HepG2 (cell line): Measurements from ENCODE around the gene DHX32. TPM values are rescaled to one million over a fixed set of nuclear protein-coding genes. Genes with fewer than 3 reads are reported as not detected.

Experiments used
- CREB1 ChIP-seq, 2 experiments: fragments of 450-650 bp in 1 of 2; IDR thresholded peaks; 2 replicates each; pipeline ENCODE4 v1.6.1; 2016 to 2017; ENCODE audit warnings: control low read depth in 1 of 2, mild to moderate bottlenecking in 1 of 2, missing compliant biosample characterization in 1 of 2, missing genetic modification characterization in 1 of 2
- EHMT2 ChIP-seq: fragments of 200-600 bp; sonication (generic); IDR thresholded peaks from 2 replicates; pipeline ENCODE4 v1.7.0; 2017; ENCODE audit warnings: antibody characterized with exemption, low read depth, low read length, borderline replicate concordance
- MYNN ChIP-seq: sonication (generic); formaldehyde crosslinking; IDR thresholded peaks from 2 replicates; pipeline ENCODE4 v1.4.0; 2020; ENCODE audit warnings: mild to moderate bottlenecking, low read depth, missing genetic modification reagents
- ONECUT2 ChIP-seq: sonication (generic); formaldehyde crosslinking; IDR thresholded peaks from 2 replicates; pipeline ENCODE4 v1.4.0; 2020; ENCODE audit warnings: missing genetic modification reagents
- SALL1 ChIP-seq: sonication (generic); formaldehyde crosslinking; IDR thresholded peaks from 2 replicates; pipeline ENCODE4 v1.8.0; 2022; ENCODE audit warnings: mild to moderate bottlenecking, missing genetic modification reagents
- TOE1 ChIP-seq: sonication (generic); formaldehyde crosslinking; IDR thresholded peaks from 2 replicates; pipeline ENCODE4 v1.4.0; 2020; ENCODE audit warnings: mild to moderate bottlenecking, missing genetic modification reagents
- YEATS4 ChIP-seq: sonication (generic); formaldehyde crosslinking; IDR thresholded peaks from 2 replicates; pipeline ENCODE4 v1.4.0; 2020; ENCODE audit warnings: missing genetic modification reagents, borderline replicate concordance
- ZBTB3 ChIP-seq: sonication (generic); formaldehyde crosslinking; IDR thresholded peaks from 2 replicates; pipeline ENCODE4 v1.4.0; 2020; ENCODE audit warnings: low read depth, mild to moderate bottlenecking, moderate library complexity, missing genetic modification reagents, borderline replicate concordance
- ZNF484 ChIP-seq: sonication (generic); formaldehyde crosslinking; IDR thresholded peaks from 2 replicates; pipeline ENCODE4 v1.5.1; 2020; ENCODE audit warnings: mild to moderate bottlenecking, low read depth, missing genetic modification reagents, borderline replicate concordance
- ZNF577 ChIP-seq: sonication (generic); formaldehyde crosslinking; IDR thresholded peaks from 2 replicates; pipeline ENCODE4 v1.4.0; 2020; ENCODE audit warnings: mild to moderate bottlenecking, low read depth, missing genetic modification reagents, borderline replicate concordance
- ZNF605 ChIP-seq: sonication (generic); formaldehyde crosslinking; IDR thresholded peaks from 2 replicates; pipeline ENCODE4 v1.8.0; 2022; ENCODE audit warnings: mild to moderate bottlenecking, missing genetic modification reagents
- polyA plus RNA-seq, 8 experiments: library from polyadenylated mRNA; depleted of rRNA in 3 of 8; stranded (reverse) in 7 of 8; unstranded in 1 of 8; fragments of >200 nt; fragmentation: Illumina TruSeq in 4 of 8; extraction: Trizol in 4 of 8; gene quantifications; 2 replicates each; pipeline versions ENCODE4 v1.2.1 to v1.2.3, GENCODE V29; 2011 to 2016; ENCODE audit warnings: low read depth in 4 of 8, missing spikeins in 1 of 8, mixed read lengths in 1 of 8; ENCODE audit not compliant: insufficient read depth in 1 of 8
- total RNA-seq, 5 experiments: library from RNA; depleted of rRNA; stranded (reverse); fragments of >200 nt; fragmentation: Illumina TruSeq; extraction: Trizol; gene quantifications; 2 replicates each; pipeline ENCODE4 v1.2.3, GENCODE V29; 2016; ENCODE audit warnings: low read depth in 1 of 5
- TF ChIP-seq, protein P1 (sequence below): sonication (generic); formaldehyde crosslinking; IDR thresholded peaks from 2 replicates; pipeline ENCODE4 v1.4.0; 2020; ENCODE audit warnings: missing genetic modification reagents
- TF ChIP-seq, protein P2 (sequence below): sonication (generic); formaldehyde crosslinking; IDR thresholded peaks from 2 replicates; pipeline ENCODE4 v1.4.0; 2020; ENCODE audit warnings: mild to moderate bottlenecking, missing genetic modification reagents
- TF ChIP-seq, protein P3 (sequence below): sonication (generic); formaldehyde crosslinking; IDR thresholded peaks from 2 replicates; pipeline ENCODE4 v1.5.1; 2020; ENCODE audit warnings: missing genetic modification reagents, mild to moderate bottlenecking, borderline replicate concordance
- TF ChIP-seq, protein P4 (sequence below): sonication (generic); formaldehyde crosslinking; IDR thresholded peaks from 2 replicates; pipeline ENCODE4 v1.8.1; 2023; ENCODE audit warnings: missing genetic modification reagents, mild to moderate bottlenecking, borderline replicate concordance
- TF ChIP-seq, protein P5 (sequence below): IDR thresholded peaks from 2 replicates; pipeline ENCODE4 v1.6.1; 2016; ENCODE audit warnings: mild to moderate bottlenecking, missing biosample characterization, missing genetic modification reagents
- TF ChIP-seq, protein P6 (sequence below): sonication (generic); formaldehyde crosslinking; conservative IDR thresholded peaks from 2 replicates; pipeline ENCODE4 v1.5.0; 2020; ENCODE audit warnings: missing genetic modification reagents
- TF ChIP-seq, protein P7 (sequence below): sonication (generic); formaldehyde crosslinking; IDR thresholded peaks from 2 replicates; pipeline ENCODE4 v1.8.0; 2022; ENCODE audit warnings: missing genetic modification reagents, low read depth, mild to moderate bottlenecking, borderline replicate concordance

The DHX32 gene
- total and polyA plus RNA-seq, 2 of the 13 experiments (the other 11 are each of a cell fraction or from before 2014, with no cell fraction given): 15.5 to 16.5 TPM

DNA sequence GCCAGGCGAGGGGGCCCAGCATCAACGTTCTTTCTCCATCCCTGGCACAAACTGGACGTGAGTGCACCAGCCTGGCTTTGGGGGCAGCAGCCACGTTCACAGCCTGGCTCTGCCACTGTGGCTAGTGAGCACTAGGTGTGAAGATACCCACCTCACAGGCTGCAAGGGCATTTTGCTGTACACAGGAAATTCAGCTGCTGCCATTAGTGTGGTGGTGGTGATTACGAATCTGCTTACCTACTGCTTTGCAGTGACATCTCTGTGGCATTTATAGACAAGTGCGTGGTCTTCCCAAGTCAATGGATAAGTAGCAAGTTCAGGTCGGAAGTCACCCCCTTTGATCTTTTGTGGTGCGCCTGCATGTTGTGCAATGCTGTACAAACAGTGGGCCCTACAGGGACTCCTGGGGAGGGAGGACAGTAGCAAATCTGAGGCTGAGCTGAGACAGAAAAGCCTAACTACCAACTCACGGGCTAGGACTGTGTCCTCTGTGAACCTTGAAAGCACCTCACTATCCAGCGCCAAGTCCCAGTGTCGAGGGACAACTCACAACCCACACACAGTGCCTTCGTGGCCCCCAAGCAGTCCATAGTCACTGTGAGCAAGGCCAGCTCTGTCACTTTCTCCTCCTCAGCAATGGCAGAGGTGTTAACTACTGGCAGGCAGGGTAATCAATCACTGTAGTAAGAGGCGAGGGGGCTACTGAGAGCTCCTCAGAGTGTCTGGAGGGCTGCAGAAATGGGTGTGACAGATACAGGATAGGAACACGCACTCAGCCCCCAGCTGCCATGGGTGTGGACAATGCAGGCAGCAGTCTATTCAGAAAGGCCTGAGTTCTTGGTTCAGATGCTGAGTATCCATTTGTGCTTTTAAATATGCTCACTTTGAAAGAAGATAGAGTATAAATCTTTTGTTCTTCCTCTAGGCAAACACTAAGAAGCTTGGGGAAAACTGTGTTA lies 88.5 kb downstream of the DHX32 start (continued):
- TF ChIP-seq, protein P1, sequence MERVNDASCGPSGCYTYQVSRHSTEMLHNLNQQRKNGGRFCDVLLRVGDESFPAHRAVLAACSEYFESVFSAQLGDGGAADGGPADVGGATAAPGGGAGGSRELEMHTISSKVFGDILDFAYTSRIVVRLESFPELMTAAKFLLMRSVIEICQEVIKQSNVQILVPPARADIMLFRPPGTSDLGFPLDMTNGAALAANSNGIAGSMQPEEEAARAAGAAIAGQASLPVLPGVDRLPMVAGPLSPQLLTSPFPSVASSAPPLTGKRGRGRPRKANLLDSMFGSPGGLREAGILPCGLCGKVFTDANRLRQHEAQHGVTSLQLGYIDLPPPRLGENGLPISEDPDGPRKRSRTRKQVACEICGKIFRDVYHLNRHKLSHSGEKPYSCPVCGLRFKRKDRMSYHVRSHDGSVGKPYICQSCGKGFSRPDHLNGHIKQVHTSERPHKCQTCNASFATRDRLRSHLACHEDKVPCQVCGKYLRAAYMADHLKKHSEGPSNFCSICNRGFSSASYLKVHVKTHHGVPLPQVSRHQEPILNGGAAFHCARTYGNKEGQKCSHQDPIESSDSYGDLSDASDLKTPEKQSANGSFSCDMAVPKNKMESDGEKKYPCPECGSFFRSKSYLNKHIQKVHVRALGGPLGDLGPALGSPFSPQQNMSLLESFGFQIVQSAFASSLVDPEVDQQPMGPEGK (CRISPR knock-in tag): peak; percentile 97
- TF ChIP-seq ZNF484 (CRISPR knock-in tag) (no peak), EHMT2 (no peak; the same call in 1 of the 2 replicates), ZNF605 (CRISPR knock-in tag) (peak; percentile 82; the same call in 1 of the 2 replicates), ZNF577 (CRISPR knock-in tag) (no peak), SALL1 (CRISPR knock-in tag) (peak; percentile 95), TOE1 (CRISPR knock-in tag) (no peak), YEATS4 (peak; percentile 47; the same call in 1 of the 2 replicates), MYNN (CRISPR knock-in tag) (0 out of 2 replicates have a peak, but pooled peaks have one; percentile 26), ONECUT2 (peak; percentile 65; the same call in 1 of the 2 replicates), CREB1 (IDR thresholded peaks at IDR 0.05) (no peak), CREB1 (CRISPR knock-in tag; IDR thresholded peaks at IDR 0.05) (peak; percentile 65; the same call in 1 of the 2 replicates), ZBTB3 (no peak)
- TF ChIP-seq, protein P2, sequence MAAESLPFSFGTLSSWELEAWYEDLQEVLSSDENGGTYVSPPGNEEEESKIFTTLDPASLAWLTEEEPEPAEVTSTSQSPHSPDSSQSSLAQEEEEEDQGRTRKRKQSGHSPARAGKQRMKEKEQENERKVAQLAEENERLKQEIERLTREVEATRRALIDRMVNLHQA (CRISPR knock-in tag): no peak
- TF ChIP-seq, protein P3, sequence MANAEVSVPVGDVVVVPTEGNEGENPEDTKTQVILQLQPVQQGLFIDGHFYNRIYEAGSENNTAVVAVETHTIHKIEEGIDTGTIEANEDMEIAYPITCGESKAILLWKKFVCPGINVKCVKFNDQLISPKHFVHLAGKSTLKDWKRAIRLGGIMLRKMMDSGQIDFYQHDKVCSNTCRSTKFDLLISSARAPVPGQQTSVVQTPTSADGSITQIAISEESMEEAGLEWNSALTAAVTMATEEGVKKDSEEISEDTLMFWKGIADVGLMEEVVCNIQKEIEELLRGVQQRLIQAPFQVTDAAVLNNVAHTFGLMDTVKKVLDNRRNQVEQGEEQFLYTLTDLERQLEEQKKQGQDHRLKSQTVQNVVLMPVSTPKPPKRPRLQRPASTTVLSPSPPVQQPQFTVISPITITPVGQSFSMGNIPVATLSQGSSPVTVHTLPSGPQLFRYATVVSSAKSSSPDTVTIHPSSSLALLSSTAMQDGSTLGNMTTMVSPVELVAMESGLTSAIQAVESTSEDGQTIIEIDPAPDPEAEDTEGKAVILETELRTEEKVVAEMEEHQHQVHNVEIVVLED (CRISPR knock-in tag): peak; percentile 32; the same call in 1 of the 2 replicates
- TF ChIP-seq, protein P4, sequence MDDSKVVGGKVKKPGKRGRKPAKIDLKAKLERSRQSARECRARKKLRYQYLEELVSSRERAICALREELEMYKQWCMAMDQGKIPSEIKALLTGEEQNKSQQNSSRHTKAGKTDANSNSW (CRISPR knock-in tag): no peak
- TF ChIP-seq, protein P5, sequence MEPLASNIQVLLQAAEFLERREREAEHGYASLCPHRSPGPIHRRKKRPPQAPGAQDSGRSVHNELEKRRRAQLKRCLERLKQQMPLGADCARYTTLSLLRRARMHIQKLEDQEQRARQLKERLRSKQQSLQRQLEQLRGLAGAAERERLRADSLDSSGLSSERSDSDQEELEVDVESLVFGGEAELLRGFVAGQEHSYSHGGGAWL: no peak
- TF ChIP-seq, protein P6, sequence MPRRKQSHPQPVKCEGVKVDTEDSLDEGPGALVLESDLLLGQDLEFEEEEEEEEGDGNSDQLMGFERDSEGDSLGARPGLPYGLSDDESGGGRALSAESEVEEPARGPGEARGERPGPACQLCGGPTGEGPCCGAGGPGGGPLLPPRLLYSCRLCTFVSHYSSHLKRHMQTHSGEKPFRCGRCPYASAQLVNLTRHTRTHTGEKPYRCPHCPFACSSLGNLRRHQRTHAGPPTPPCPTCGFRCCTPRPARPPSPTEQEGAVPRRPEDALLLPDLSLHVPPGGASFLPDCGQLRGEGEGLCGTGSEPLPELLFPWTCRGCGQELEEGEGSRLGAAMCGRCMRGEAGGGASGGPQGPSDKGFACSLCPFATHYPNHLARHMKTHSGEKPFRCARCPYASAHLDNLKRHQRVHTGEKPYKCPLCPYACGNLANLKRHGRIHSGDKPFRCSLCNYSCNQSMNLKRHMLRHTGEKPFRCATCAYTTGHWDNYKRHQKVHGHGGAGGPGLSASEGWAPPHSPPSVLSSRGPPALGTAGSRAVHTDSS: no peak
- TF ChIP-seq, protein P7, sequence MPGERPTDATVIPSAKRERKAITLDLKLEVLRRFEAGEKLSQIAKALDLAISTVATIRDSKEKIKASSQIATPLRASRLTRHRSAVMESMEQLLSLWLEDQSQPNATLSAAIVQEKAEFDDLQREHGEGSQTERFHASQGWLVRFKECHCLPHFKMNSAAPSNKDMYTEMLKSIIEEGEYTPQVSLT (CRISPR knock-in tag): no peak
